ENCODE data around the gene DNAJC22. TPM values are rescaled to one million over a fixed set of nuclear protein-coding genes. Genes with fewer than 3 reads are reported as not detected.
A peak's percentile ranks its signal among the peaks of the same experiment; 100 is the strongest.

The DNAJC22 gene
- total and polyA plus RNA-seq, 9 of the 15 experiments (the other 6 are each of a cell fraction or from before 2014, with no cell fraction given): 0.10 to 1.2 (median 0.47) TPM

DNA sequence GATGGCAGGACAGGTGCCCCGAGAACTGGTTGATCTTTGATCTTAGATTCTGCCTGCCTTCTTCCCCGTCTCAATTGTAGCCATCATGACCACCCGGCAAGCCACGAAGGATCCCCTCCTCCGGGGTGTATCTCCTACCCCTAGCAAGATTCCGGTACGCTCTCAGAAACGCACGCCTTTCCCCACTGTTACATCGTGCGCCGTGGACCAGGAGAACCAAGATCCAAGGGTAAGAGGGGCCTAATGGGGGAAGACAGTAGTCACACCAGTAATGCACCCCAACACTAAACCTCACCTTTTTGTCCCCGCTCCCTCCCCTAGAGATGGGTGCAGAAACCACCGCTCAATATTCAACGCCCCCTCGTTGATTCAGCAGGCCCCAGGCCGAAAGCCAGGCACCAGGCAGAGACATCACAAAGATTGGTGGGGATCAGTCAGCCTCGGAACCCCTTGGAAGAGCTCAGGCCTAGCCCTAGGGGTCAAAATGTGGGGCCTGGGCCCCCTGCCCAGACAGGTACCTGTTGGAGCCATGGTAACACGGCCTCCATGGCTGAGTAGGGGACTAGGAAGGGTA lies 23.1 kb upstream of the DNAJC22 start (continued):
- TF ChIP-seq RBM22 (IDR thresholded peaks at IDR 0.05; ENCODE audit: low read depth, low read length, poor library complexity, severe bottlenecking) (no peak), SMAD1 (IDR thresholded peaks at IDR 0.05; ENCODE audit: low read depth, low read length, partially characterized antibody) (peak; percentile 4), ZNF830 (CRISPR knock-in tag; IDR thresholded peaks at IDR 0.05) (no peak), RAD51 (IDR thresholded peaks at IDR 0.05; ENCODE audit: borderline replicate concordance, low read depth) (no peak), NCOA1 (IDR thresholded peaks at IDR 0.05; ENCODE audit: low read depth) (no peak), AFF4 (CRISPR knock-in tag; IDR thresholded peaks at IDR 0.05) (no peak), ARNT (IDR thresholded peaks at IDR 0.05) (no peak), E2F1 (CRISPR knock-in tag; IDR thresholded peaks at IDR 0.05) (no peak), ATF3 (IDR thresholded peaks at IDR 0.05) (no peak), ATF3 (CRISPR knock-in tag; conservative IDR thresholded peaks at IDR 0.05) (no peak), E4F1 (CRISPR knock-in tag; IDR thresholded peaks at IDR 0.05; ENCODE audit: borderline replicate concordance) (no peak), KLF16 (IDR thresholded peaks at IDR 0.05) (no peak), HSF4 (CRISPR knock-in tag; IDR thresholded peaks at IDR 0.05; ENCODE audit: borderline replicate concordance) (no peak), THRB (CRISPR knock-in tag; conservative IDR thresholded peaks at IDR 0.05) (no peak), ATF7 (IDR thresholded peaks at IDR 0.05) (no peak), DNMT1 (IDR thresholded peaks at IDR 0.05) (no peak), ZNF23 (CRISPR knock-in tag; IDR thresholded peaks at IDR 0.05) (no peak), TAF9B (IDR thresholded peaks at IDR 0.05; ENCODE audit: partially characterized antibody) (no peak), CC2D1A (IDR thresholded peaks at IDR 0.05) (no peak), TFAM (CRISPR knock-in tag; conservative IDR thresholded peaks at IDR 0.05) (no peak), SMARCA4 (IDR thresholded peaks at IDR 0.05) (0 out of 2 replicates have a peak, but pooled peaks have one; percentile 18)
